HepG2 (cell line): Measurements from ENCODE around the gene ANKRD55. TPM values are rescaled to one million over a fixed set of nuclear protein-coding genes. Genes with fewer than 3 reads are reported as not detected.

ENCODE experiments used
- CBX5 ChIP-seq: sonication (generic); formaldehyde crosslinking; IDR thresholded peaks from 2 replicates; pipeline ENCODE4 v1.4.0; 2020; ENCODE audit warnings: missing genetic modification reagents, borderline replicate concordance
- CEBPB ChIP-seq: IDR thresholded peaks from 2 replicates; pipeline ENCODE4 v1.6.1; 2011; ENCODE audit warnings: low read depth, low read length, improper control_type of control experiment, borderline replicate concordance
- DMTF1 ChIP-seq: sonication (generic); formaldehyde crosslinking; IDR thresholded peaks from 2 replicates; pipeline ENCODE4 v1.4.0; 2020; ENCODE audit warnings: mild to moderate bottlenecking, missing genetic modification reagents
- EZH2 ChIP-seq: conservative IDR thresholded peaks from 2 replicates; pipeline ENCODE4 v1.6.1; 2012; ENCODE audit warnings: mild to moderate bottlenecking, low read depth, low read length, moderate library complexity
- FIP1L1 ChIP-seq: fragments of 200-400 bp; formaldehyde crosslinking; IDR thresholded peaks from 2 replicates; pipeline ENCODE4 v1.6.1; 2018; ENCODE audit warnings: low read depth, mild to moderate bottlenecking, low read length, moderate library complexity, borderline replicate concordance; ENCODE audit not compliant: insufficient read depth
- GATA4 ChIP-seq: sonication (generic); IDR thresholded peaks from 2 replicates; pipeline ENCODE4 v1.6.1; 2016; ENCODE audit warnings: antibody characterized with exemption, low read depth, borderline replicate concordance
- HOXA7 ChIP-seq: sonication (generic); formaldehyde crosslinking; IDR thresholded peaks from 2 replicates; pipeline ENCODE4 v1.8.1; 2022; ENCODE audit warnings: mild to moderate bottlenecking, missing genetic modification reagents, moderate library complexity
- SSRP1 ChIP-seq: IDR thresholded peaks from 2 replicates; pipeline ENCODE4 v1.6.1; 2016; ENCODE audit warnings: control low read depth
- TEAD2 ChIP-seq: sonication (generic); formaldehyde crosslinking; IDR thresholded peaks from 2 replicates; pipeline ENCODE4 v1.9.0; 2021; ENCODE audit warnings: missing genetic modification reagents
- ZBTB49 ChIP-seq: sonication (generic); formaldehyde crosslinking; IDR thresholded peaks from 2 replicates; pipeline ENCODE4 v1.4.0; 2020; ENCODE audit warnings: missing genetic modification reagents, borderline replicate concordance
- ZNF275 ChIP-seq: sonication (generic); formaldehyde crosslinking; IDR thresholded peaks from 2 replicates; pipeline ENCODE4 v1.8.0; 2022; ENCODE audit warnings: missing genetic modification reagents, mild to moderate bottlenecking, inconsistent platforms, borderline replicate concordance
- ZNF30 ChIP-seq: sonication (generic); formaldehyde crosslinking; IDR thresholded peaks from 2 replicates; pipeline ENCODE4 v1.5.0; 2020; ENCODE audit warnings: mild to moderate bottlenecking, missing genetic modification reagents
- ZNF33A ChIP-seq: sonication (generic); formaldehyde crosslinking; IDR thresholded peaks from 2 replicates; pipeline ENCODE4 v1.5.1; 2020; ENCODE audit warnings: missing genetic modification reagents, mild to moderate bottlenecking, moderate library complexity, borderline replicate concordance
- ZNF710 ChIP-seq: sonication (generic); formaldehyde crosslinking; IDR thresholded peaks from 2 replicates; pipeline ENCODE4 v1.5.0; 2020; ENCODE audit warnings: mild to moderate bottlenecking, missing genetic modification reagents, borderline replicate concordance
- ZSCAN5A ChIP-seq: sonication (generic); formaldehyde crosslinking; IDR thresholded peaks from 2 replicates; pipeline ENCODE4 v1.8.0; 2022; ENCODE audit warnings: mild to moderate bottlenecking, missing genetic modification reagents, borderline replicate concordance
- polyA plus RNA-seq, 8 experiments: library from polyadenylated mRNA; depleted of rRNA in 3 of 8; stranded (reverse) in 7 of 8; unstranded in 1 of 8; fragments of >200 nt; fragmentation: Illumina TruSeq in 4 of 8; extraction: Trizol in 4 of 8; gene quantifications; 2 replicates each; pipeline versions ENCODE4 v1.2.1 to v1.2.3, GENCODE V29; 2011 to 2016; ENCODE audit warnings: low read depth in 4 of 8, missing spikeins in 1 of 8, mixed read lengths in 1 of 8; ENCODE audit not compliant: insufficient read depth in 1 of 8
- total RNA-seq, 5 experiments: library from RNA; depleted of rRNA; stranded (reverse); fragments of >200 nt; fragmentation: Illumina TruSeq; extraction: Trizol; gene quantifications; 2 replicates each; pipeline ENCODE4 v1.2.3, GENCODE V29; 2016; ENCODE audit warnings: low read depth in 1 of 5

Gene ANKRD55
- total and polyA plus RNA-seq, 2 of the 13 experiments (the other 11 are each of a cell fraction or from before 2014, with no cell fraction given), result 0.11 to 0.28 TPM

GRCh38 chr5:56211298-56211865, 21.7 kb downstream of the ANKRD55 start (continued):
- TF ChIP-seq ZBTB49 (CRISPR knock-in tag), result no peak
- TF ChIP-seq ZNF33A, result no peak
- no peak; the same call in 1 of the 2 replicates for TF ChIP-seq ZSCAN5A (CRISPR knock-in tag)
- TF ChIP-seq GATA4, result peak; percentile 51; the same call in 1 of the 2 replicates
- peak; percentile 97 for TF ChIP-seq ZNF710 (CRISPR knock-in tag)
- TF ChIP-seq DMTF1 (CRISPR knock-in tag), result no peak
- no peak for TF ChIP-seq HOXA7 (CRISPR knock-in tag)
- TF ChIP-seq CEBPB, result peak; percentile 98
- no peak for TF ChIP-seq FIP1L1
- TF ChIP-seq SSRP1 (CRISPR knock-in tag), result peak; percentile 91
- no peak; the same call in 1 of the 2 replicates for TF ChIP-seq CBX5
- TF ChIP-seq TEAD2, result no peak
- no peak for TF ChIP-seq ZNF30 (CRISPR knock-in tag)
- 0 out of 2 replicates have a peak, but pooled peaks have one; percentile 52 for TF ChIP-seq ZNF275
- TF ChIP-seq EZH2, result no peak
